WTC11 (cell line): ENCODE data around the gene SH3GL3. TPM values are rescaled to one million over a fixed set of nuclear protein-coding genes. Genes with fewer than 3 reads are reported as not detected.

ENCODE experiments used
- ATAC-seq: fragments of 200-7000 bp; cut with Tn5 transposase; 2 replicates; pipeline ENCODE4 v1.10.0; 2021; ENCODE audit warnings: mild to moderate bottlenecking, moderate library complexity
- CTCF ChIA-PET: fragments of 300-600 bp; sonication (Branson Sonifier 250); formaldehyde crosslinking; loops from one replicate; lab custom pipeline; 2021; ENCODE audit warnings: antibody characterized with exemption; lab: Charles Lee
- POLR2A ChIA-PET: fragments of 350-600 bp; sonication (Branson Sonifier 250); formaldehyde crosslinking; loops from one replicate; lab custom pipeline; 2021; ENCODE audit warnings: antibody characterized with exemption; lab: Charles Lee
- DNase-seq: peaks from one replicate; pipeline ENCODE4 v3.0.0; 2021; ENCODE audit warnings: low spot score
- H3K27ac Mint-ChIP-seq: 2 replicates; pipeline ENCODE4 v1.8.0; 2021; ENCODE audit warnings: mixed read lengths
- H3K27me3 Mint-ChIP-seq: 2 replicates; pipeline ENCODE4 v1.8.0; 2021; ENCODE audit warnings: low read depth, mild to moderate bottlenecking, moderate library complexity, mixed read lengths
- H3K36me3 Mint-ChIP-seq: 2 replicates; pipeline ENCODE4 v1.8.0; 2021; ENCODE audit warnings: mixed read lengths
- H3K4me1 Mint-ChIP-seq: 2 replicates; pipeline ENCODE4 v1.8.0; 2022; ENCODE audit warnings: mixed read lengths
- H3K4me3 Mint-ChIP-seq: 2 replicates; pipeline ENCODE4 v1.8.0; 2021; ENCODE audit warnings: mild to moderate bottlenecking, moderate library complexity, mixed read lengths
- H3K9me3 Mint-ChIP-seq: 2 replicates; pipeline ENCODE4 v1.8.0; 2021; ENCODE audit warnings: mixed read lengths
- ELF4 ChIP-seq: sonication (generic); formaldehyde crosslinking; IDR thresholded peaks from 2 replicates; pipeline ENCODE4 v1.8.1; 2022; ENCODE audit warnings: low read depth, mild to moderate bottlenecking, moderate library complexity, missing genetic modification reagents
- ESRRA ChIP-seq: sonication (generic); formaldehyde crosslinking; IDR thresholded peaks from 2 replicates; pipeline ENCODE4 v1.8.1; 2022; ENCODE audit warnings: mild to moderate bottlenecking, missing genetic modification reagents, borderline replicate concordance
- ETV6 ChIP-seq: sonication (generic); formaldehyde crosslinking; IDR thresholded peaks from 2 replicates; pipeline ENCODE4 v1.8.1; 2022; ENCODE audit warnings: mild to moderate bottlenecking, missing genetic modification reagents
- MXD4 ChIP-seq: fragments of 250-450 bp; sonication (Bioruptor Pico); IDR thresholded peaks from 2 replicates; pipeline ENCODE4 v1.8.0; 2021; ENCODE audit warnings: mild to moderate bottlenecking, moderate library complexity, borderline replicate concordance
- NFYB ChIP-seq: sonication (generic); formaldehyde crosslinking; conservative IDR thresholded peaks from 2 replicates; pipeline ENCODE4 v1.8.0; 2022; ENCODE audit warnings: low read depth, missing genetic modification reagents
- NR2C2 ChIP-seq: sonication (generic); formaldehyde crosslinking; IDR thresholded peaks from 2 replicates; pipeline ENCODE4 v1.8.0; 2022; ENCODE audit warnings: mild to moderate bottlenecking, missing genetic modification reagents
- RORB ChIP-seq: fragments of 250-450 bp; sonication (Bioruptor Pico); IDR thresholded peaks from 2 replicates; pipeline ENCODE4 v1.9.0; 2021; ENCODE audit warnings: mild to moderate bottlenecking
- SOX15 ChIP-seq: fragments of 250-450 bp; sonication (Bioruptor Pico); IDR thresholded peaks from 2 replicates; pipeline ENCODE4 v1.9.0; 2021; ENCODE audit warnings: mild to moderate bottlenecking
- TEAD4 ChIP-seq: sonication (generic); formaldehyde crosslinking; IDR thresholded peaks from 2 replicates; pipeline ENCODE4 v1.8.0; 2022; ENCODE audit warnings: mild to moderate bottlenecking, missing genetic modification reagents
- TP53 ChIP-seq: sonication (generic); formaldehyde crosslinking; IDR thresholded peaks from 2 replicates; pipeline ENCODE4 v1.8.1; 2023; ENCODE audit warnings: mild to moderate bottlenecking, missing genetic modification reagents
- ZNF138 ChIP-seq: sonication (generic); formaldehyde crosslinking; conservative IDR thresholded peaks from 2 replicates; pipeline ENCODE4 v1.8.1; 2022; ENCODE audit warnings: mild to moderate bottlenecking, moderate library complexity, missing genetic modification reagents
- ZNF219 ChIP-seq: sonication (generic); formaldehyde crosslinking; IDR thresholded peaks from 2 replicates; pipeline ENCODE4 v1.8.0; 2023; ENCODE audit warnings: missing genetic modification reagents, mild to moderate bottlenecking, borderline replicate concordance
- total RNA-seq: library from RNA; stranded (reverse); gene quantifications from 3 replicates; pipeline ENCODE4 v1.2.3, GENCODE V29; 2021
- TF ChIP-seq, protein P1 (sequence below): fragments of 250-450 bp; sonication (Bioruptor Pico); IDR thresholded peaks from 2 replicates; pipeline ENCODE4 v1.8.0; 2021; ENCODE audit warnings: mild to moderate bottlenecking
- TF ChIP-seq, protein P2 (sequence below): sonication (generic); formaldehyde crosslinking; IDR thresholded peaks from 2 replicates; pipeline ENCODE4 v1.8.0; 2023; ENCODE audit warnings: mild to moderate bottlenecking, missing genetic modification reagents
- TF ChIP-seq, protein P3 (sequence below): sonication (generic); formaldehyde crosslinking; IDR thresholded peaks from 2 replicates; pipeline ENCODE4 v1.8.1; 2022; ENCODE audit warnings: low read depth, missing genetic modification reagents, borderline replicate concordance
- TF ChIP-seq, protein P4 (sequence below): fragments of 200-600 bp; IDR thresholded peaks from 2 replicates; pipeline ENCODE4 v1.8.0; 2022; ENCODE audit warnings: antibody characterized with exemption
- TF ChIP-seq, protein P5 (sequence below): sonication (generic); formaldehyde crosslinking; IDR thresholded peaks from 2 replicates; pipeline ENCODE4 v1.8.0; 2022; ENCODE audit warnings: mild to moderate bottlenecking, missing genetic modification reagents
- TF ChIP-seq, protein P6 (sequence below): sonication (generic); formaldehyde crosslinking; IDR thresholded peaks from 2 replicates; pipeline ENCODE4 v1.8.1; 2022; ENCODE audit warnings: mild to moderate bottlenecking, moderate library complexity, missing genetic modification reagents

The SH3GL3 gene
- total RNA-seq, 1 experiment from 2014 or later: 9.2 TPM

DNA sequence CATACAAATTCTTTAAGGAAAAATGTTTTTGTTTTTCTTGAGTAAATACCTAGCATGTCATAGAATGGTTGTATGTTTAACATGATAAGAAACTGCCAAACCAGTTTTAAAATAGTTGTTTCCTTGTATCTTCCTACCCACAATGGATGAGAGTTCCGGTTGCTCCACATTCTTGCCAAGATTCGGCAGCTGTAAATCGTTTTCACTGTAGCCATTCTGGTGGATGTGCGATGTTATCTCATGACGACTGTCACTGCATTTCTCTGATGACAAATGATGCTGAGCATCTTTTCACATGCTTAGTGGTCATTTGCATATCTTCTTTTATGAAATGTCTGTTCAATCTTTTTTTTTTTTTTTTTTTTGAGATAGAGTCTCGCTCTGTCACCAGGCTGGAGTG, 36.6 kb upstream of the SH3GL3 start:
- DNase-seq (no peak), ATAC-seq (no peak)
- no peaks in the 10 kb centered on the region for H3K36me3 Mint-ChIP-seq
- TF ChIP-seq RORB (CRISPR knock-in tag): no peak
- TF ChIP-seq NFYB (CRISPR knock-in tag): no peak
- H3K27me3 Mint-ChIP-seq: no peaks in the 10 kb centered on the region
- no peak overlapping the region for H3K27ac Mint-ChIP-seq
- CTCF ChIA-PET: no interaction called here
- no peaks in the 10 kb centered on the region for H3K4me1 Mint-ChIP-seq
- H3K4me3 Mint-ChIP-seq: no peak overlapping the region
- H3K9me3 Mint-ChIP-seq: no peaks in the 10 kb centered on the region; the same call in 1 of the 2 replicates
- POLR2A ChIA-PET: no interaction called here

DNA sequence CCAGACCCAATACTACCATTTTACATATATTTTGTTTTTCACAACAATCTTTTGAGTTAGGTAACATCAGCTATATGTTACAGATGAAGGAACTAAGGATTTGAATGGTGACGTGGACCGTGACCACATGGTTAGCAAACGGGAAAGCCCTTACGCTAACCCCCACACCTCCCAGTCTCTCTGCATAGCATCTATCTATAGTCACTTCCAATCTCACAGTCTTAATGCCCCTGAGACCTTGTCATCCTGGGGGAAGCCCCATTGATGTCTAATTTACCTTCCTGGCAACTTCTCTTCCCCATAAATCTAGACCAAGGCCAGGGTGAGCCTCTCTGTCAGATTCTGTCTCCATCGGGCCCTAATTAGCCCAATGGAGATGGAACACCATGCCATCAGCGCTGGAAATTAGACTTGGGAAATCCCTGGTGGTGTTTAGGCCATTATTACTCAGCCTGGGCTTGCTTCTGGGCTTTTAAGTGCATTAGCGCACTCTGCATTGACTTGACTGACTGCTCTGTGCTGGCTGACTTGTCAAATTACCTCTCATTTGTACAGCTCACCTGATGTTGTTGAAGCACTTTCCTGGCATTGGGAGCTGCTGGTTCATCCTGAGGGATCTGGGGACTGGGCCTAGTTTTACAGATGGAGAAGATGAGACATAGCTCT, 34.0 kb upstream of the SH3GL3 start:
- no peak for ATAC-seq
- Mint-ChIP-seq H3K4me1 (no peaks in the 10 kb centered on the region), H3K4me3 (no peak overlapping the region), H3K27ac (no peak overlapping the region), H3K36me3 (no peaks in the 10 kb centered on the region), H3K9me3 (no peaks in the 10 kb centered on the region; the same call in none of the 2 replicates), H3K27me3 (no peaks in the 10 kb centered on the region)
- CTCF ChIA-PET: interaction anchor here (1.9 kb wide), 1 partner anchor 165 kb away, joined by 6 read pairs; no protein-coding TSS in a partner anchor
- no peak for TF ChIP-seq SOX15
- TF ChIP-seq, protein P1, sequence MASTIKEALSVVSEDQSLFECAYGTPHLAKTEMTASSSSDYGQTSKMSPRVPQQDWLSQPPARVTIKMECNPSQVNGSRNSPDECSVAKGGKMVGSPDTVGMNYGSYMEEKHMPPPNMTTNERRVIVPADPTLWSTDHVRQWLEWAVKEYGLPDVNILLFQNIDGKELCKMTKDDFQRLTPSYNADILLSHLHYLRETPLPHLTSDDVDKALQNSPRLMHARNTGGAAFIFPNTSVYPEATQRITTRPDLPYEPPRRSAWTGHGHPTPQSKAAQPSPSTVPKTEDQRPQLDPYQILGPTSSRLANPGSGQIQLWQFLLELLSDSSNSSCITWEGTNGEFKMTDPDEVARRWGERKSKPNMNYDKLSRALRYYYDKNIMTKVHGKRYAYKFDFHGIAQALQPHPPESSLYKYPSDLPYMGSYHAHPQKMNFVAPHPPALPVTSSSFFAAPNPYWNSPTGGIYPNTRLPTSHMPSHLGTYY (CRISPR knock-in tag): no peak
- TF ChIP-seq, protein P2, sequence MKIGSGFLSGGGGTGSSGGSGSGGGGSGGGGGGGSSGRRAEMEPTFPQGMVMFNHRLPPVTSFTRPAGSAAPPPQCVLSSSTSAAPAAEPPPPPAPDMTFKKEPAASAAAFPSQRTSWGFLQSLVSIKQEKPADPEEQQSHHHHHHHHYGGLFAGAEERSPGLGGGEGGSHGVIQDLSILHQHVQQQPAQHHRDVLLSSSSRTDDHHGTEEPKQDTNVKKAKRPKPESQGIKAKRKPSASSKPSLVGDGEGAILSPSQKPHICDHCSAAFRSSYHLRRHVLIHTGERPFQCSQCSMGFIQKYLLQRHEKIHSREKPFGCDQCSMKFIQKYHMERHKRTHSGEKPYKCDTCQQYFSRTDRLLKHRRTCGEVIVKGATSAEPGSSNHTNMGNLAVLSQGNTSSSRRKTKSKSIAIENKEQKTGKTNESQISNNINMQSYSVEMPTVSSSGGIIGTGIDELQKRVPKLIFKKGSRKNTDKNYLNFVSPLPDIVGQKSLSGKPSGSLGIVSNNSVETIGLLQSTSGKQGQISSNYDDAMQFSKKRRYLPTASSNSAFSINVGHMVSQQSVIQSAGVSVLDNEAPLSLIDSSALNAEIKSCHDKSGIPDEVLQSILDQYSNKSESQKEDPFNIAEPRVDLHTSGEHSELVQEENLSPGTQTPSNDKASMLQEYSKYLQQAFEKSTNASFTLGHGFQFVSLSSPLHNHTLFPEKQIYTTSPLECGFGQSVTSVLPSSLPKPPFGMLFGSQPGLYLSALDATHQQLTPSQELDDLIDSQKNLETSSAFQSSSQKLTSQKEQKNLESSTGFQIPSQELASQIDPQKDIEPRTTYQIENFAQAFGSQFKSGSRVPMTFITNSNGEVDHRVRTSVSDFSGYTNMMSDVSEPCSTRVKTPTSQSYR (CRISPR knock-in tag): no peak
- POLR2A ChIA-PET: no interaction called here
- DNase-seq: no peak

DNA sequence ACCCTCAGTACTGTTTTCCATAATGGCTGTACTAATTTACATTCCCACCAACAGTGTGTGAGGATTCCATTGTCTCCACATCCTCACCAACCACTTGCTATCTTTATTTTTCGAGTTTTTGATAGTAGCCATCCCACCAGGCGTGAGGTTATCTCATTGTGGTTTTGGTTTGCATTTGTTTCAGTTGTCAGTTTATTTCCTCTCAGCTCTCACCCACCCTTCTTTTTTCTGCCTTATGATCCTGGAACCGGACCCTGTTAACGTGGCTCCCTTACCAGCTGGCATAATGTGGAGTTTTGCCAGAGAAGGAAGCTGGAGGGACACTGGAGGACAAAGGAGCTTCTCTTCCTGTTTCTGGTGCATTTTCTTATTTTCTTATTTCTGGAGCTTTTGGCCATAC, 25.1 kb upstream of the SH3GL3 start:
- CTCF ChIA-PET: interaction anchor here (3.1 kb wide), 1 partner anchor 174 kb away, joined by 10 read pairs; no protein-coding TSS in a partner anchor
- H3K27ac Mint-ChIP-seq: no peak overlapping the region
- TF ChIP-seq ESRRA (CRISPR knock-in tag) (no peak), ZNF138 (CRISPR knock-in tag) (no peak), ZNF219 (no peak), TEAD4 (CRISPR knock-in tag) (no peak), ETV6 (CRISPR knock-in tag) (no peak), RORB (CRISPR knock-in tag) (no peak), SOX15 (no peak), NR2C2 (CRISPR knock-in tag) (no peak), MXD4 (CRISPR knock-in tag) (no peak), ELF4 (CRISPR knock-in tag) (no peak), TP53 (CRISPR knock-in tag) (no peak)
- TF ChIP-seq, protein P3, sequence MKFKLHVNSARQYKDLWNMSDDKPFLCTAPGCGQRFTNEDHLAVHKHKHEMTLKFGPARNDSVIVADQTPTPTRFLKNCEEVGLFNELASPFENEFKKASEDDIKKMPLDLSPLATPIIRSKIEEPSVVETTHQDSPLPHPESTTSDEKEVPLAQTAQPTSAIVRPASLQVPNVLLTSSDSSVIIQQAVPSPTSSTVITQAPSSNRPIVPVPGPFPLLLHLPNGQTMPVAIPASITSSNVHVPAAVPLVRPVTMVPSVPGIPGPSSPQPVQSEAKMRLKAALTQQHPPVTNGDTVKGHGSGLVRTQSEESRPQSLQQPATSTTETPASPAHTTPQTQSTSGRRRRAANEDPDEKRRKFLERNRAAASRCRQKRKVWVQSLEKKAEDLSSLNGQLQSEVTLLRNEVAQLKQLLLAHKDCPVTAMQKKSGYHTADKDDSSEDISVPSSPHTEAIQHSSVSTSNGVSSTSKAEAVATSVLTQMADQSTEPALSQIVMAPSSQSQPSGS: no peak
- TF ChIP-seq, protein P2 (CRISPR knock-in tag): no peak
- TF ChIP-seq, protein P4, sequence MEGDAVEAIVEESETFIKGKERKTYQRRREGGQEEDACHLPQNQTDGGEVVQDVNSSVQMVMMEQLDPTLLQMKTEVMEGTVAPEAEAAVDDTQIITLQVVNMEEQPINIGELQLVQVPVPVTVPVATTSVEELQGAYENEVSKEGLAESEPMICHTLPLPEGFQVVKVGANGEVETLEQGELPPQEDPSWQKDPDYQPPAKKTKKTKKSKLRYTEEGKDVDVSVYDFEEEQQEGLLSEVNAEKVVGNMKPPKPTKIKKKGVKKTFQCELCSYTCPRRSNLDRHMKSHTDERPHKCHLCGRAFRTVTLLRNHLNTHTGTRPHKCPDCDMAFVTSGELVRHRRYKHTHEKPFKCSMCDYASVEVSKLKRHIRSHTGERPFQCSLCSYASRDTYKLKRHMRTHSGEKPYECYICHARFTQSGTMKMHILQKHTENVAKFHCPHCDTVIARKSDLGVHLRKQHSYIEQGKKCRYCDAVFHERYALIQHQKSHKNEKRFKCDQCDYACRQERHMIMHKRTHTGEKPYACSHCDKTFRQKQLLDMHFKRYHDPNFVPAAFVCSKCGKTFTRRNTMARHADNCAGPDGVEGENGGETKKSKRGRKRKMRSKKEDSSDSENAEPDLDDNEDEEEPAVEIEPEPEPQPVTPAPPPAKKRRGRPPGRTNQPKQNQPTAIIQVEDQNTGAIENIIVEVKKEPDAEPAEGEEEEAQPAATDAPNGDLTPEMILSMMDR: no peak
- TF ChIP-seq, protein P5, sequence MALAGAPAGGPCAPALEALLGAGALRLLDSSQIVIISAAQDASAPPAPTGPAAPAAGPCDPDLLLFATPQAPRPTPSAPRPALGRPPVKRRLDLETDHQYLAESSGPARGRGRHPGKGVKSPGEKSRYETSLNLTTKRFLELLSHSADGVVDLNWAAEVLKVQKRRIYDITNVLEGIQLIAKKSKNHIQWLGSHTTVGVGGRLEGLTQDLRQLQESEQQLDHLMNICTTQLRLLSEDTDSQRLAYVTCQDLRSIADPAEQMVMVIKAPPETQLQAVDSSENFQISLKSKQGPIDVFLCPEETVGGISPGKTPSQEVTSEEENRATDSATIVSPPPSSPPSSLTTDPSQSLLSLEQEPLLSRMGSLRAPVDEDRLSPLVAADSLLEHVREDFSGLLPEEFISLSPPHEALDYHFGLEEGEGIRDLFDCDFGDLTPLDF (CRISPR knock-in tag): no peak
- TF ChIP-seq, protein P6, sequence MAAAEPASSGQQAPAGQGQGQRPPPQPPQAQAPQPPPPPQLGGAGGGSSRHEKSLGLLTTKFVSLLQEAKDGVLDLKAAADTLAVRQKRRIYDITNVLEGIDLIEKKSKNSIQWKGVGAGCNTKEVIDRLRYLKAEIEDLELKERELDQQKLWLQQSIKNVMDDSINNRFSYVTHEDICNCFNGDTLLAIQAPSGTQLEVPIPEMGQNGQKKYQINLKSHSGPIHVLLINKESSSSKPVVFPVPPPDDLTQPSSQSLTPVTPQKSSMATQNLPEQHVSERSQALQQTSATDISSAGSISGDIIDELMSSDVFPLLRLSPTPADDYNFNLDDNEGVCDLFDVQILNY (CRISPR knock-in tag): no peak

More for the DNA sequence above, 25.1 kb upstream of the SH3GL3 start:
- H3K36me3 Mint-ChIP-seq: no peaks in the 10 kb centered on the region
- no peaks in the 10 kb centered on the region for H3K4me1 Mint-ChIP-seq
- peaks cover 4% of the 10 kb centered on the region; the same call in 1 of the 2 replicates for H3K27me3 Mint-ChIP-seq
- no peak overlapping the region for H3K4me3 Mint-ChIP-seq
- no peak for DNase-seq
- no peak for ATAC-seq
- POLR2A ChIA-PET: no interaction called here
- peaks cover 4% of the 10 kb centered on the region; the same call in 1 of the 2 replicates for H3K9me3 Mint-ChIP-seq
